ENCODE data around the gene ADAMTSL5.

DNA sequence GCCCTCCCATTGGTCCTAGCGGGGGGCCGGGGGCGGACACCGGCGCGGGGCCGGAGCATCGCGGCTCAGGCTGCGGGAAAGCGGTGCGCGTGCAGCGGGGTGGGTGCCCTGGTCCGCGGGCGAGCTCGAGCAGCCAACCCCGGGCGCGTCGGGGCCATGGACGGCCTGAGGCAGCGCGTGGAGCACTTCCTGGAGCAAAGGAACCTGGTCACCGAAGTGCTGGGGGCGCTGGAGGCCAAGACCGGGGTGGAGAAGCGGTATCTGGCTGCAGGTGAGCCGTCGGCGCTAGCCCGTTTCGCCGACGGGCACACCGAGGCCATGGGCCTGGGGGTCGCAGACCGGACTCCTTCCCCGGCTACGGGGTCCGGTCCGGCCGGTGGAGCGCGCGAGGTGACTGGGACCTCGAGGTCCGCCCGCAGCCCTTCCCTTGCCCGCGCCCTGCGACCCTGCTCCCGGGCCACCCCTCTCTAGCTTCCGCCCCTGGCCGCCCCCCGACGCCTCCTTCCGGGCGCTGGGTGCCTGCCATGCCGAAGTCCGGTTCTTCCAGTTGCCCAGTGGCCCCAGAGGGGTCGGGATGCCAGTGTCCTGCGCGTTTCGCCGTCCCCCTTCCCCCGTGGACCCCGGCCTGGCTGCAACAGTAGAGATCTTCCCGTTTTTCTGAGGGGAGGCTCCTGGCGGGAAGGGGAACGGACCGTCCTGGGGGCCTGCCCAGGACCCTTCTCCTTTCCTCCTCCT lies 21.5 kb downstream of the ADAMTSL5 start, which contains the start of gene REEP6:
- TF ChIP-seq POLR2A (IDR thresholded peaks at IDR 0.05; ENCODE audit: low read depth, low read length), result no peak
- TF ChIP-seq POLR2AphosphoS5 (IDR thresholded peaks at IDR 0.05; ENCODE audit: low read depth, low read length), result no peak
- no peak for TF ChIP-seq TAF1 (IDR thresholded peaks at IDR 0.05; ENCODE audit: low read depth, low read length)
- TF ChIP-seq POU2F2 (IDR thresholded peaks at IDR 0.05; ENCODE audit: low read depth, low read length), result no peak
